Loucy (cell line): ENCODE measurements around the gene HOXA6.

Source experiments
- H2AFZ ChIP-seq: fragments of 200-600 bp; sonication (generic); 2 replicates; pipeline ENCODE4 v1.6.0; 2016; ENCODE audit warnings: antibody characterized with exemption, mild to moderate bottlenecking, low read length, moderate library complexity
- H3F3A ChIP-seq: fragments of 200-600 bp; 2 replicates; pipeline ENCODE4 v1.6.0; 2016; ENCODE audit warnings: antibody characterized with exemption, low read depth, mild to moderate bottlenecking
- H3K27me3 ChIP-seq: fragments of 200-600 bp; sonication (generic); 2 replicates; pipeline ENCODE4 v1.6.1; 2014; ENCODE audit warnings: low read length, mild to moderate bottlenecking; ENCODE audit not compliant: insufficient read depth, poor library complexity, severe bottlenecking
- H3K36me3 ChIP-seq: fragments of 200-600 bp; sonication (generic); 2 replicates; pipeline ENCODE4 v1.6.1; 2016; ENCODE audit warnings: low read length; ENCODE audit not compliant: insufficient read depth
- H3K4me1 ChIP-seq: fragments of 200-600 bp; sonication (generic); 2 replicates; pipeline ENCODE4 v1.5.1; 2014; ENCODE audit warnings: low read length, mild to moderate bottlenecking; ENCODE audit not compliant: insufficient read depth, poor library complexity, severe bottlenecking
- H3K4me2 ChIP-seq: fragments of 200-600 bp; sonication (generic); 2 replicates; pipeline ENCODE4 v1.6.0; 2014; ENCODE audit warnings: antibody characterized with exemption, low read length, low read depth, mild to moderate bottlenecking; ENCODE audit not compliant: poor library complexity, severe bottlenecking
- H3K4me3 ChIP-seq: fragments of 200-600 bp; sonication (generic); 2 replicates; pipeline ENCODE4 v1.5.1; 2014; ENCODE audit warnings: low read length, mild to moderate bottlenecking, mixed read lengths; ENCODE audit not compliant: poor library complexity, severe bottlenecking
- H3K79me2 ChIP-seq: fragments of 200-600 bp; sonication (generic); 2 replicates; pipeline ENCODE4 v1.6.1; 2014; ENCODE audit warnings: low read length; ENCODE audit not compliant: insufficient read depth
- H3K9ac ChIP-seq: fragments of 200-600 bp; sonication (generic); 2 replicates; pipeline ENCODE4 v1.6.0; 2014; ENCODE audit warnings: mild to moderate bottlenecking, low read depth, low read length, moderate library complexity; ENCODE audit not compliant: poor library complexity, severe bottlenecking
- H3K9me2 ChIP-seq: fragments of 200-600 bp; sonication (generic); replicated peaks from 2 replicates; pipeline ENCODE4 v1.6.1; 2016; ENCODE audit warnings: low read depth, low read length, mixed read lengths
- H3K9me3 ChIP-seq: fragments of 200-600 bp; sonication (generic); 2 replicates; pipeline ENCODE4 v1.6.1; 2014; ENCODE audit warnings: mild to moderate bottlenecking, antibody characterized with exemption, low read length, low read depth; ENCODE audit not compliant: insufficient read depth
- H4K20me1 ChIP-seq: fragments of 200-600 bp; sonication (generic); 2 replicates; pipeline ENCODE4 v1.6.0; 2014; ENCODE audit warnings: antibody characterized with exemption, low read length, mild to moderate bottlenecking; ENCODE audit not compliant: insufficient read depth, poor library complexity, severe bottlenecking
- EZH2phosphoT487 ChIP-seq: fragments of 200-600 bp; IDR thresholded peaks from 2 replicates; pipeline ENCODE4 v1.6.1; 2018; ENCODE audit warnings: antibody characterized with exemption, mild to moderate bottlenecking, moderate library complexity, borderline replicate concordance
- TF ChIP-seq, protein P1 (sequence below): fragments of 200-600 bp; sonication (generic); conservative IDR thresholded peaks from 2 replicates; pipeline ENCODE4 v1.5.1; 2014; ENCODE audit warnings: mild to moderate bottlenecking, antibody characterized with exemption, low read length

HOXA6 gene

DNA sequence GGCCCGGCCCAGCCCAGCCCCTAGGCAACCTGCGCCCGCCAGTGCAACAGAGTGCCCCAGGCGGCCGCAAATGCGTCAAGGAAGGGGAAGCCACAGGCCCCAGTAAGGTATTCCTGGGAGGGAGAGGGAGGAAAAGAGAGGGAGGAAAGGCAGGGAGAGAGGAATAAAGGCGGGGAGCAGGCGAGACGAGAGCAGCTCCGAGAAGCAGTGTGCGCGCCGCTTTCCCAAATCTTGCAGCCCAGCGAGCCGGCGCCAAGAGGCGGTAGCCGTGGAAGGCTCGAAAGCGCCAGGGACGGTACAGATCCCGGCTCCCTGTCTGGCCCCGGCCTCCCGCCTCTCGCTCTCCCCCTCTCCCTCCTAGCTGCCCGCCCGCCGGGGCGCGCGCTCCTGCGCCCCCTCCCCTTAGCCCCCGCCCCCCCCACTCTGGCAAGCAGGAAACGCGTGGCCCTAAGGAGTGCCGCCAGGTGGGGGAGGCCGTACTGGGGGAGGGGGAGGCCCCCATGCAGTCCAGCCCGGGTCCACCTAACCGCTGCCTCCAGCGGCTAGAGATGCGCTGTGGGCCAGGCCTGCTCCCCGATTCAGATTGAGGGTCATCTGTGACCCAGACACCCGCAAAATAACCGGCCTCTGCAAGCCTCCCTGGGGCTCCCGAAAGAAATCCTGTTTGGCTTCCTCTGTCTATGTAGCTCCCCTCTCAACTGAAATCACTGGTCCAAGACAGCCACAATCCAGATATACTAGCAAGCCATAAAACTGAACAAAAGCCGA, 22.3 kb upstream of the HOXA6 start:
- Histone ChIP-seq H4K20me1 (peaks cover 57% of the 10 kb centered on the region), H3K9me3 (no peaks in the 10 kb centered on the region), H3K4me3 (peak overlapping the region; percentile 94), H3K36me3 (peaks cover 44% of the 10 kb centered on the region), H3K4me2 (peak overlapping the region; percentile 98), H3K4me1 (peaks cover 15% of the 10 kb centered on the region), H3K79me2 (peaks cover 96% of the 10 kb centered on the region), H3K9ac (peak overlapping the region; percentile 99), H3K27me3 (peaks cover 60% of the 10 kb centered on the region), H3F3A (peaks cover 6% of the 10 kb centered on the region; the same call in 1 of the 2 replicates), H3K9me2 (no peaks in the 10 kb centered on the region), H2AFZ (no peak overlapping the region)
- TF ChIP-seq, protein P1, sequence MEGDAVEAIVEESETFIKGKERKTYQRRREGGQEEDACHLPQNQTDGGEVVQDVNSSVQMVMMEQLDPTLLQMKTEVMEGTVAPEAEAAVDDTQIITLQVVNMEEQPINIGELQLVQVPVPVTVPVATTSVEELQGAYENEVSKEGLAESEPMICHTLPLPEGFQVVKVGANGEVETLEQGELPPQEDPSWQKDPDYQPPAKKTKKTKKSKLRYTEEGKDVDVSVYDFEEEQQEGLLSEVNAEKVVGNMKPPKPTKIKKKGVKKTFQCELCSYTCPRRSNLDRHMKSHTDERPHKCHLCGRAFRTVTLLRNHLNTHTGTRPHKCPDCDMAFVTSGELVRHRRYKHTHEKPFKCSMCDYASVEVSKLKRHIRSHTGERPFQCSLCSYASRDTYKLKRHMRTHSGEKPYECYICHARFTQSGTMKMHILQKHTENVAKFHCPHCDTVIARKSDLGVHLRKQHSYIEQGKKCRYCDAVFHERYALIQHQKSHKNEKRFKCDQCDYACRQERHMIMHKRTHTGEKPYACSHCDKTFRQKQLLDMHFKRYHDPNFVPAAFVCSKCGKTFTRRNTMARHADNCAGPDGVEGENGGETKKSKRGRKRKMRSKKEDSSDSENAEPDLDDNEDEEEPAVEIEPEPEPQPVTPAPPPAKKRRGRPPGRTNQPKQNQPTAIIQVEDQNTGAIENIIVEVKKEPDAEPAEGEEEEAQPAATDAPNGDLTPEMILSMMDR, result no peak
- TF ChIP-seq EZH2phosphoT487, result no peak

DNA sequence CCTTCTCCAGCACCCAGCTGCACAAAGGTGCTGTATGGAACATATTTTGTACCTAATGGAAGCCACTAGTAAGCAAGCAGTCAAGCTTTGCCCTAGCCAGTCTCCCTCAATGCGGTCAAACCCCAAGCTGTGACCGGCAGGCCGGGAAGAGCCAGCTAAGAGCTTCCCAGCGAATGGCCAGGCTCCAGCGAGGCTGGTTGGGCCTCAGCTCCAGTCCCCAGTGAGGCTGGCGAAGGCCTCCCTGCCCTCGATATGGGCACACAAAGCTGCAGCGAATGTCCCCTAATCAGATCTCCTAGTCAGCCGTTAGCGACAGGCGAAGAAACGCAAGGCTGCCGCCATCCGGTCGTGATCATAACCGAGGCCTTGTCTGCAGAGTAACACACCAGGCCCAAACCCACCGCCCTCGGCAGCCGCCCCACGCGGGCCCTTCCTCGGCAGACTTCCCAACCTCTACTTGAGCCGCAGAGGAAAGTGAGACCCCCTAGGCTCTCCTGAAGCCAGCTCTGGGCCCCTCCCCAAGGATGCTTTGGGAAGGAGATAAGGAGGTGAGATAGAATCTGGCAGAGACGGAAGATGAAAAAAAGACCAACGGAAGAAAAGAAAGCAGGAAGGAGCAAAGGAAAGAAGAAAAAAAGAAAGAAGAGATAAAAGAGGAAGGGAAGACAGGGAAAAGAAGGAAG, 20.8 kb upstream of the HOXA6 start:
- H3K4me3 ChIP-seq, result peak overlapping the region; percentile 94
- H3K4me2 ChIP-seq, result peak overlapping the region; percentile 98
- H3K27me3 ChIP-seq, result peaks cover 72% of the 10 kb centered on the region
- H2AFZ ChIP-seq, result no peak overlapping the region
- peak overlapping the region; percentile 99 for H3K9ac ChIP-seq
- TF ChIP-seq, protein P1, result peak; percentile 39; the same call in 1 of the 2 replicates
- no peak for TF ChIP-seq EZH2phosphoT487
- H4K20me1 ChIP-seq, result peaks cover 68% of the 10 kb centered on the region
- no peaks in the 10 kb centered on the region for H3K9me2 ChIP-seq
- peaks cover 59% of the 10 kb centered on the region for H3K36me3 ChIP-seq
- peaks cover 6% of the 10 kb centered on the region; the same call in 1 of the 2 replicates for H3F3A ChIP-seq
- peaks cover 96% of the 10 kb centered on the region for H3K79me2 ChIP-seq
- H3K4me1 ChIP-seq, result peaks cover 10% of the 10 kb centered on the region
- H3K9me3 ChIP-seq, result no peaks in the 10 kb centered on the region

DNA sequence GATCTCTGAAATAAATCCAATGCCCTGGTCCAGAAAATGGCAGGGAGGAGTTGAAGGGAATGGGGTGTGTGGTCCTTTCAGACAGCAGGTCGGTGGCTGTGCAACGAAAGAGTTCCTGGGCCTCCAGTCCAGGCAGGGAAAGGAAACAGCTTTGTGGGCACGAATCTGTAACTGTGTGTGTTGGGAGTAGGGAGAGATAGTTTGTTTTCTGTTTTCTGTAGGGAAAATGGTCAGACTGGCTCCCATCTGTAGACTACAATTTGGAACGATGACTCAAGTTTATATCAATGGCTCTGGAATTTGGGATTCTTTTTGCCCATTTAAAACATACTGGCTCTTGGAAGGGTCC, 20.3 kb upstream of the HOXA6 start:
- H3K9me2 ChIP-seq, result no peaks in the 10 kb centered on the region
- H3K9me3 ChIP-seq, result no peaks in the 10 kb centered on the region
- H3K4me2 ChIP-seq, result peak overlapping the region; percentile 98
- peaks cover 72% of the 10 kb centered on the region for H3K27me3 ChIP-seq
- peaks cover 71% of the 10 kb centered on the region for H4K20me1 ChIP-seq
- TF ChIP-seq, protein P1, result no peak
- TF ChIP-seq EZH2phosphoT487, result no peak
- H2AFZ ChIP-seq, result no peak overlapping the region
- peaks cover 7% of the 10 kb centered on the region; the same call in 1 of the 2 replicates for H3F3A ChIP-seq
- H3K36me3 ChIP-seq, result peaks cover 64% of the 10 kb centered on the region
- peaks cover 10% of the 10 kb centered on the region for H3K4me1 ChIP-seq
- peak overlapping the region; percentile 99 for H3K9ac ChIP-seq
- H3K4me3 ChIP-seq, result peak overlapping the region; percentile 94
- peaks cover 96% of the 10 kb centered on the region for H3K79me2 ChIP-seq
